DMS153 (cell line): ENCODE measurements around the gene NKIRAS2.

Experiments
- DNase-seq: peaks from one replicate; lab custom pipeline; 2025; lab: John Stamatoyannopoulos, UW

NKIRAS2 gene

GRCh38 chr17:42019509-42020404 is at the start of gene NKIRAS2:
TSS of gene NKIRAS2 (plus strand) at chr17:42020090. CDS start at chr17:42021578, 1,488 bp downstream.
- peak; percentile 80 for DNase-seq

- no peak for DNase-seq
Measured at GRCh38 chr17:41970901-41971331, 49.0 kb upstream of the NKIRAS2 start.

GRCh38 chr17:41971721-41972523 is 48.0 kb upstream of the NKIRAS2 start:
- DNase-seq: no peak

GRCh38 chr17:41972571-41973407 is 47.1 kb upstream of the NKIRAS2 start:
- peak; percentile 68 for DNase-seq

- no peak for DNase-seq
Measured at GRCh38 chr17:41973408-41973811, 46.5 kb upstream of the NKIRAS2 start.

- no peak for DNase-seq
Measured at GRCh38 chr17:41974031-41974430, 45.9 kb upstream of the NKIRAS2 start.

GRCh38 chr17:41974658-41975057 is 45.2 kb upstream of the NKIRAS2 start:
- no peak for DNase-seq

GRCh38 chr17:41975099-41976083 is 44.5 kb upstream of the NKIRAS2 start:
- DNase-seq: no peak

GRCh38 chr17:41976142-41976768 is 43.6 kb upstream of the NKIRAS2 start:
- DNase-seq: no peak

- DNase-seq: no peak
Measured at GRCh38 chr17:41977991-41978390, 41.9 kb upstream of the NKIRAS2 start.

- DNase-seq: no peak
Measured at GRCh38 chr17:41982026-41982760, 37.7 kb upstream of the NKIRAS2 start.

- DNase-seq: no peak
Measured at GRCh38 chr17:41984454-41984853, 35.4 kb upstream of the NKIRAS2 start.

- DNase-seq: no peak
Measured at GRCh38 chr17:41985919-41986318, 34.0 kb upstream of the NKIRAS2 start.

- DNase-seq: no peak
Measured at GRCh38 chr17:41986634-41987033, 33.3 kb upstream of the NKIRAS2 start.

- no peak for DNase-seq
Measured at GRCh38 chr17:41987642-41988041, 32.2 kb upstream of the NKIRAS2 start.

- DNase-seq: no peak
Measured at GRCh38 chr17:41988418-41988817, 31.5 kb upstream of the NKIRAS2 start.

GRCh38 chr17:41989702-41990419 is 30.0 kb upstream of the NKIRAS2 start:
- DNase-seq: no peak

GRCh38 chr17:41992576-41992975 is 27.3 kb upstream of the NKIRAS2 start:
- no peak for DNase-seq

- DNase-seq: no peak
Measured at GRCh38 chr17:41996855-41997164, 23.1 kb upstream of the NKIRAS2 start.
